Keratinocyte (primary cell): ENCODE results near the gene PCDHB1.

Experiments used
- CTCF ChIP-seq, 3 experiments: IDR thresholded peaks in 1 of 3; conservative IDR thresholded peaks in 1 of 3; optimal IDR thresholded peaks in 1 of 3; 2 replicates in 2 of 3; 3 replicates in 1 of 3; pipeline versions ENCODE3 to v1.5.1; 2011; ENCODE audit warnings: low read length in 3 of 3, mild to moderate bottlenecking in 3 of 3, moderate library complexity in 2 of 3, control low read depth in 1 of 3, inconsistent platforms in 1 of 3; ENCODE audit not compliant: insufficient read depth in 2 of 3; ENCODE audit errors: extremely low read depth in 1 of 3
- EZH2 ChIP-seq: IDR thresholded peaks from one replicate; pipeline ENCODE4 v1.6.1; 2012; ENCODE audit warnings: inconsistent platforms, mild to moderate bottlenecking, low read length, moderate library complexity

GRCh38 chr5:141100243-141100805 lies 49.1 kb downstream of the PCDHB1 start, which contains the start of gene PCDHB3:
- TF ChIP-seq CTCF (optimal IDR thresholded peaks at IDR 0.05 in 1 of 3, IDR thresholded peaks at IDR 0.05 in 1 of 3, conservative IDR thresholded peaks at IDR 0.05 in 1 of 3; ENCODE audit: extremely low read depth in 1 of 3, insufficient read depth in 2 of 3, low read length in 3 of 3) (peak; percentile 18 to 32 (median 25)), EZH2 (no peak)
